Activated CD8-positive, alpha-beta memory T cell treated with anti-CD3 and anti-CD28 coated beads, Interleukin-2, amount 50 U/mL, for 4 hours (primary cell): ENCODE data around the gene SAMD7.

ENCODE experiments used
- DNase-seq: peaks from one replicate; pipeline ENCODE4 v3.0.0-alpha.2; 2020

The SAMD7 gene

GRCh38 chr3:169911272-169911671 lies at the start of gene SAMD7:
SAMD7 (plus strand) TSS chr3:169911572; CDS start chr3:169919499, 7,927 bp downstream.
- no peak for DNase-seq

- no peak for DNase-seq
Measured at GRCh38 chr3:169861871-169862270, 49.5 kb upstream of the SAMD7 start.

- peak; percentile 57 for DNase-seq
Measured at GRCh38 chr3:169863458-169863899, 47.9 kb upstream of the SAMD7 start.

- no peak for DNase-seq
Measured at GRCh38 chr3:169864270-169864669, 47.1 kb upstream of the SAMD7 start.

- DNase-seq = peak; percentile 39
Measured at GRCh38 chr3:169865176-169865767, 46.1 kb upstream of the SAMD7 start.

- DNase-seq = no peak
Measured at GRCh38 chr3:169867584-169868210, 43.7 kb upstream of the SAMD7 start.

GRCh38 chr3:169868369-169868768 lies 43.0 kb upstream of the SAMD7 start:
- DNase-seq = no peak

- no peak for DNase-seq
Measured at GRCh38 chr3:169869484-169870220, 41.7 kb upstream of the SAMD7 start, which contains the start of gene LRRC31. LRRC31 (minus strand) TSS chr3:169869935; CDS start chr3:169869807, 128 bp downstream.

GRCh38 chr3:169871129-169871886 lies 40.1 kb upstream of the SAMD7 start:
- DNase-seq = no peak

GRCh38 chr3:169879013-169879557 lies 32.3 kb upstream of the SAMD7 start:
- no peak for DNase-seq

GRCh38 chr3:169879845-169880575 lies 31.4 kb upstream of the SAMD7 start:
- DNase-seq = no peak

GRCh38 chr3:169880576-169881250 lies 30.7 kb upstream of the SAMD7 start:
- DNase-seq = no peak

- no peak for DNase-seq
Measured at GRCh38 chr3:169886671-169887070, 24.7 kb upstream of the SAMD7 start.

- DNase-seq = no peak
Measured at GRCh38 chr3:169891886-169892285, 19.5 kb upstream of the SAMD7 start.

- no peak for DNase-seq
Measured at GRCh38 chr3:169894110-169894509, 17.3 kb upstream of the SAMD7 start.

- no peak for DNase-seq
Measured at GRCh38 chr3:169895072-169895471, 16.3 kb upstream of the SAMD7 start.

GRCh38 chr3:169897284-169897683 lies 14.1 kb upstream of the SAMD7 start:
- no peak for DNase-seq

GRCh38 chr3:169901453-169901852 lies 9.9 kb upstream of the SAMD7 start:
- DNase-seq = no peak

GRCh38 chr3:169905404-169905803 lies 6.0 kb upstream of the SAMD7 start:
- no peak for DNase-seq

GRCh38 chr3:169907476-169907875 lies 3.9 kb upstream of the SAMD7 start:
- no peak for DNase-seq

- DNase-seq = no peak
Measured at GRCh38 chr3:169907944-169908343, 3.4 kb upstream of the SAMD7 start.

- no peak for DNase-seq
Measured at GRCh38 chr3:169913323-169913722, 2.0 kb downstream of the SAMD7 start.
